Stomach (tissue), 9 donors: Measurements from ENCODE around the gene CHN2. TPM values are rescaled to one million over a fixed set of nuclear protein-coding genes. Genes with fewer than 3 reads are reported as not detected.
A peak's percentile ranks its signal among the peaks of the same experiment; 100 is the strongest.

Source experiments
- DNase-seq, 2 donors: peaks; one replicate each; pipeline versions ENCODE4 v3.0.0 to v3.0.0-alpha.2; 2013 to 2019
- H3K27ac ChIP-seq, 5 donors: fragments of 200-600 bp in 4 of 5; sonication (generic) in 4 of 5; one replicate each; pipeline ENCODE4 v1.5.1; 2013 to 2019; ENCODE audit warnings: mild to moderate bottlenecking in 1 of 5, moderate library complexity in 1 of 5
- H3K27me3 ChIP-seq, 3 donors: fragments of 200-600 bp; sonication (generic); one replicate each; pipeline ENCODE4 v1.5.1; 2017 to 2019; ENCODE audit warnings: mixed run types in 1 of 3
- H3K36me3 ChIP-seq, 4 donors: fragments of 200-600 bp; sonication (generic); 1 replicate in 3 of 4; 2 replicates in 1 of 4; pipeline ENCODE4 v1.5.1; 2016 to 2019
- H3K4me1 ChIP-seq, 4 donors: fragments of 200-600 bp; sonication (generic); one replicate each; pipeline ENCODE4 v1.5.1; 2016 to 2019
- H3K4me3 ChIP-seq, 4 donors: fragments of 200-600 bp; sonication (generic) in 3 of 4; one replicate each; pipeline ENCODE4 v1.5.1; 2016 to 2019; ENCODE audit warnings: mild to moderate bottlenecking in 1 of 4
- H3K9me3 ChIP-seq, 4 donors: fragments of 200-600 bp; sonication (generic); one replicate each; pipeline ENCODE4 v1.5.1; 2016 to 2019
- CTCF ChIP-seq, 7 experiments: fragments of 450-650 bp in 4 of 7; fragments of 200-600 bp in 3 of 7; sonication (generic) in 3 of 7; IDR thresholded peaks; one replicate each; pipeline ENCODE4 v1.5.1; 2016 to 2019; ENCODE audit warnings: antibody characterized with exemption in 7 of 7, control low read depth in 2 of 7, mild to moderate bottlenecking in 1 of 7
- EP300 ChIP-seq: sonication (generic); formaldehyde crosslinking; IDR thresholded peaks from one replicate; pipeline ENCODE4 v1.6.1; 2017; ENCODE audit warnings: antibody characterized with exemption
- POLR2A ChIP-seq, 4 donors: fragments of 450-650 bp; IDR thresholded peaks; one replicate each; pipeline ENCODE4 v1.6.1; 2016; ENCODE audit warnings: antibody characterized with exemption in 4 of 4, control low read depth in 2 of 4, mild to moderate bottlenecking in 1 of 4, moderate library complexity in 1 of 4
- POLR2AphosphoS5 ChIP-seq, 3 donors: sonication (generic); formaldehyde crosslinking; IDR thresholded peaks; one replicate each; pipeline ENCODE4 v1.6.1; 2016; ENCODE audit warnings: antibody characterized with exemption in 3 of 3
- WGBS, 5 donors: extraction: QIAGEN DNeasy Blood & Tissue Kit in 3 of 5; methylation state at CpG; one replicate each; pipeline versions ENCODE4 v1.1.5 to v1.1.7; 2013 to 2018; 5-methylcytosine and 5-hydroxymethylcytosine counted together
- intact Hi-C: fragments of 100-400 bp; cut with DNase I; formaldehyde crosslinking; loops from one replicate; pipeline ENCODE4 v1.15.1; 2023; ENCODE audit warnings: low total_unique reads
- polyA plus RNA-seq, 3 donors: library from polyadenylated mRNA; stranded (reverse); fragments of 200-250 nt; gene quantifications; one replicate each; pipeline ENCODE4 v1.2.3, GENCODE V29; 2013
- total RNA-seq, 5 donors: library from RNA; depleted of rRNA; stranded (reverse); fragments of >200 nt; gene quantifications; one replicate each; pipeline versions ENCODE4 v1.1.0 to v1.2.3, GENCODE V29; 2014 to 2016
- donor health status: healthy with polysubstance abuse.
- donor health status: Bipolar disorder and iron deficiency.
- donor health status: healthy.

Gene CHN2
- total and polyA plus RNA-seq, 8 donors: 2.4 to 47.8 (median 13.8) TPM

GRCh38 chr7:29377718-29378117 is 183.1 kb downstream of the CHN2 start:
- 29 to 54% (median 46%) methylated on average over 4 of the region's 4 CpGs for WGBS, 5 donors
- Histone ChIP-seq H3K9me3 (no peaks in the 10 kb centered on the region), H3K36me3 (no peaks in the 10 kb centered on the region), H3K27ac (no peak overlapping the region), H3K27me3 (no peaks in the 10 kb centered on the region), H3K4me3 (no peak overlapping the region), H3K4me1 (peaks cover 5 to 26% (median 19%) of the 10 kb centered on the region in 4 donors)
- no peak for TF ChIP-seq POLR2AphosphoS5 (IDR thresholded peaks at IDR 0.05)
- peak in 1 of 7 experiments; percentile 4 for TF ChIP-seq CTCF (IDR thresholded peaks at IDR 0.05)
- peak in 1 of 2 donors; percentile 49 for DNase-seq
- intact Hi-C loops: no loop called here

- no peak overlapping the region for H3K4me3 ChIP-seq
- H3K27me3 ChIP-seq: no peaks in the 10 kb centered on the region
- no peak overlapping the region for H3K27ac ChIP-seq
- TF ChIP-seq POLR2AphosphoS5 (IDR thresholded peaks at IDR 0.05) (no peak), CTCF (IDR thresholded peaks at IDR 0.05) (no peak), POLR2A (IDR thresholded peaks at IDR 0.05) (no peak), EP300 (no peak)
- no peaks in the 10 kb centered on the region for H3K36me3 ChIP-seq
- DNase-seq: no peak
- no peaks in the 10 kb centered on the region for H3K9me3 ChIP-seq
- intact Hi-C loops: no loop called here
- WGBS, 5 donors: 89 to 96% (median 94%) methylated on average over 2 of the region's 2 CpGs
- H3K4me1 ChIP-seq: peaks cover 5 to 18% (median 16%) of the 10 kb centered on the region in 4 donors
Observed at GRCh38 chr7:29379551-29379950, 185.0 kb downstream of the CHN2 start.

- H3K4me3 ChIP-seq: no peak overlapping the region
- H3K27ac ChIP-seq: no peak overlapping the region
- WGBS, 5 donors: 82 to 91% (median 88%) methylated on average over 5 of the region's 5 CpGs
- H3K27me3 ChIP-seq: no peaks in the 10 kb centered on the region
- H3K36me3 ChIP-seq: no peaks in the 10 kb centered on the region
- no peaks in the 10 kb centered on the region for H3K9me3 ChIP-seq
- intact Hi-C loops: no loop called here
- peaks cover 2 to 13% (median 8%) of the 10 kb centered on the region in 4 donors for H3K4me1 ChIP-seq
- TF ChIP-seq CTCF (IDR thresholded peaks at IDR 0.05) (no peak), EP300 (no peak), POLR2A (IDR thresholded peaks at IDR 0.05) (no peak), POLR2AphosphoS5 (IDR thresholded peaks at IDR 0.05) (no peak)
- DNase-seq: no peak
Observed at GRCh38 chr7:29381206-29382094, 186.9 kb downstream of the CHN2 start.

- no peak for DNase-seq
- Histone ChIP-seq H3K27me3 (no peaks in the 10 kb centered on the region), H3K4me3 (no peak overlapping the region), H3K4me1 (no peaks in the 10 kb centered on the region), H3K36me3 (no peaks in the 10 kb centered on the region), H3K9me3 (no peaks in the 10 kb centered on the region), H3K27ac (no peak overlapping the region)
- intact Hi-C loops: no loop called here
- 90 to 97% (median 95%) methylated on average over 2 of the region's 2 CpGs for WGBS, 5 donors
- TF ChIP-seq EP300: no peak
- no peak for TF ChIP-seq CTCF (IDR thresholded peaks at IDR 0.05)
- no peak for TF ChIP-seq POLR2AphosphoS5 (IDR thresholded peaks at IDR 0.05)
- TF ChIP-seq POLR2A (IDR thresholded peaks at IDR 0.05): no peak
Observed at GRCh38 chr7:29384277-29384676, 189.7 kb downstream of the CHN2 start.
